ENCODE measurements around the gene RNF150.
A peak's percentile ranks its signal among the peaks of the same experiment; 100 is the strongest.
"Not testable (repeated sequence)": the region's sequence is repeated elsewhere in the genome, so short reads cannot be mapped to it uniquely, and the experiment has no call there.

The RNF150 gene

GRCh38 chr4:141133146-141133998 is at the start of gene RNF150:
RNF150 (minus strand) TSS chr4:141133469.
- Histone ChIP-seq H3K27ac (ENCODE audit: low read length) (peak within 1 kb of the TSS; percentile 50), H3K9me3 (ENCODE audit: control insufficient read depth in 1 of 2, low read length in 2 of 2) (no peaks in the 10 kb centered on the region), H3K27me3 (ENCODE audit: low read depth, low read length) (peaks cover 6% of the 10 kb centered on the region), H3K4me1 (ENCODE audit: control insufficient read depth in 1 of 2, insufficient read depth in 2 of 2, low read length in 2 of 2) (peaks cover 0 to 24% of the 10 kb centered on the region in 2 donors), H3K36me3 (ENCODE audit: control insufficient read depth in 1 of 2, insufficient read depth in 2 of 2, low read length in 2 of 2) (no peaks in the 10 kb centered on the region), H3K4me3 (ENCODE audit: low read depth in 1 of 2, low read length in 2 of 2) (peak within 1 kb of the TSS; percentile 66 to 98)

GRCh38 chr4:141180991-141181761 is 47.9 kb upstream of the RNF150 start:
- Histone ChIP-seq H3K36me3 (ENCODE audit: control insufficient read depth in 1 of 2, insufficient read depth in 2 of 2, low read length in 2 of 2) (no peaks in the 10 kb centered on the region), H3K4me1 (ENCODE audit: control insufficient read depth in 1 of 2, insufficient read depth in 2 of 2, low read length in 2 of 2) (no peaks in the 10 kb centered on the region), H3K27ac (ENCODE audit: low read length) (no peak overlapping the region), H3K4me3 (ENCODE audit: low read depth in 1 of 2, low read length in 2 of 2) (no peak overlapping the region), H3K27me3 (ENCODE audit: low read depth, low read length) (no peaks in the 10 kb centered on the region), H3K9me3 (ENCODE audit: control insufficient read depth in 1 of 2, low read length in 2 of 2) (no peaks in the 10 kb centered on the region)

GRCh38 chr4:141179474-141180373 is 46.5 kb upstream of the RNF150 start:
- Histone ChIP-seq H3K4me3 (ENCODE audit: low read depth in 1 of 2, low read length in 2 of 2) (no peak overlapping the region), H3K9me3 (ENCODE audit: control insufficient read depth in 1 of 2, low read length in 2 of 2) (no peaks in the 10 kb centered on the region), H3K4me1 (ENCODE audit: control insufficient read depth in 1 of 2, insufficient read depth in 2 of 2, low read length in 2 of 2) (no peaks in the 10 kb centered on the region), H3K36me3 (ENCODE audit: control insufficient read depth in 1 of 2, insufficient read depth in 2 of 2, low read length in 2 of 2) (no peaks in the 10 kb centered on the region), H3K27ac (ENCODE audit: low read length) (no peak overlapping the region), H3K27me3 (ENCODE audit: low read depth, low read length) (no peaks in the 10 kb centered on the region)

- Histone ChIP-seq H3K4me1 (ENCODE audit: control insufficient read depth in 1 of 2, insufficient read depth in 2 of 2, low read length in 2 of 2) (no peaks in the 10 kb centered on the region), H3K27me3 (ENCODE audit: low read depth, low read length) (no peaks in the 10 kb centered on the region), H3K9me3 (ENCODE audit: control insufficient read depth in 1 of 2, low read length in 2 of 2) (no peaks in the 10 kb centered on the region), H3K27ac (ENCODE audit: low read length) (no peak overlapping the region), H3K36me3 (ENCODE audit: control insufficient read depth in 1 of 2, insufficient read depth in 2 of 2, low read length in 2 of 2) (no peaks in the 10 kb centered on the region), H3K4me3 (ENCODE audit: low read depth in 1 of 2, low read length in 2 of 2) (no peak overlapping the region)
These were observed 43.9 kb upstream of the RNF150 start for GRCh38 chr4:141177171-141177570.

GRCh38 chr4:141174457-141174856 is 41.2 kb upstream of the RNF150 start:
- no peak overlapping the region for H3K27ac ChIP-seq (ENCODE audit: low read length)
- H3K27me3 ChIP-seq (ENCODE audit: low read depth, low read length): no peaks in the 10 kb centered on the region
- no peak overlapping the region for H3K4me3 ChIP-seq (ENCODE audit: low read depth in 1 of 2, low read length in 2 of 2)
- no peaks in the 10 kb centered on the region for H3K36me3 ChIP-seq (ENCODE audit: control insufficient read depth in 1 of 2, insufficient read depth in 2 of 2, low read length in 2 of 2)
- H3K9me3 ChIP-seq (ENCODE audit: control insufficient read depth in 1 of 2, low read length in 2 of 2): no peaks in the 10 kb centered on the region
- H3K4me1 ChIP-seq (ENCODE audit: control insufficient read depth in 1 of 2, insufficient read depth in 2 of 2, low read length in 2 of 2): no peaks in the 10 kb centered on the region

GRCh38 chr4:141170671-141171070 is 37.4 kb upstream of the RNF150 start:
- no peaks in the 10 kb centered on the region for H3K36me3 ChIP-seq (ENCODE audit: control insufficient read depth in 1 of 2, insufficient read depth in 2 of 2, low read length in 2 of 2)
- no peaks in the 10 kb centered on the region for H3K27me3 ChIP-seq (ENCODE audit: low read depth, low read length)
- no peak overlapping the region for H3K4me3 ChIP-seq (ENCODE audit: low read depth in 1 of 2, low read length in 2 of 2)

GRCh38 chr4:141169391-141169790 is 36.1 kb upstream of the RNF150 start:
- no peaks in the 10 kb centered on the region for H3K36me3 ChIP-seq (ENCODE audit: control insufficient read depth in 1 of 2, insufficient read depth in 2 of 2, low read length in 2 of 2)
- no peak overlapping the region for H3K27ac ChIP-seq (ENCODE audit: low read length)
- no peak overlapping the region for H3K4me3 ChIP-seq (ENCODE audit: low read depth in 1 of 2, low read length in 2 of 2)
- no peaks in the 10 kb centered on the region for H3K9me3 ChIP-seq (ENCODE audit: control insufficient read depth in 1 of 2, low read length in 2 of 2)
- no peaks in the 10 kb centered on the region for H3K4me1 ChIP-seq (ENCODE audit: control insufficient read depth in 1 of 2, insufficient read depth in 2 of 2, low read length in 2 of 2)
- no peaks in the 10 kb centered on the region for H3K27me3 ChIP-seq (ENCODE audit: low read depth, low read length)

More at GRCh38 chr4:141170671-141171070, 37.4 kb upstream of the RNF150 start:
- H3K27ac ChIP-seq (ENCODE audit: low read length): no peak overlapping the region
- no peaks in the 10 kb centered on the region for H3K9me3 ChIP-seq (ENCODE audit: control insufficient read depth in 1 of 2, low read length in 2 of 2)
- no peaks in the 10 kb centered on the region for H3K4me1 ChIP-seq (ENCODE audit: control insufficient read depth in 1 of 2, insufficient read depth in 2 of 2, low read length in 2 of 2)

- H3K4me1 ChIP-seq (ENCODE audit: control insufficient read depth in 1 of 2, insufficient read depth in 2 of 2, low read length in 2 of 2); H3K27ac ChIP-seq (ENCODE audit: low read length); H3K9me3 ChIP-seq (ENCODE audit: control insufficient read depth in 1 of 2, low read length in 2 of 2); H3K4me3 ChIP-seq (ENCODE audit: low read depth in 1 of 2, low read length in 2 of 2); H3K27me3 ChIP-seq (ENCODE audit: low read depth, low read length); H3K36me3 ChIP-seq (ENCODE audit: control insufficient read depth in 1 of 2, insufficient read depth in 2 of 2, low read length in 2 of 2): not testable (repeated sequence)
These were observed 31.7 kb upstream of the RNF150 start for GRCh38 chr4:141165001-141165400.

GRCh38 chr4:141159027-141159426 is 25.8 kb upstream of the RNF150 start:
- H3K27ac ChIP-seq (ENCODE audit: low read length): no peak overlapping the region
- no peaks in the 10 kb centered on the region for H3K36me3 ChIP-seq (ENCODE audit: control insufficient read depth in 1 of 2, insufficient read depth in 2 of 2, low read length in 2 of 2)
- H3K27me3 ChIP-seq (ENCODE audit: low read depth, low read length): no peaks in the 10 kb centered on the region
- H3K9me3 ChIP-seq (ENCODE audit: control insufficient read depth in 1 of 2, low read length in 2 of 2): no peaks in the 10 kb centered on the region
- H3K4me1 ChIP-seq (ENCODE audit: control insufficient read depth in 1 of 2, insufficient read depth in 2 of 2, low read length in 2 of 2): no peaks in the 10 kb centered on the region
- no peak overlapping the region for H3K4me3 ChIP-seq (ENCODE audit: low read depth in 1 of 2, low read length in 2 of 2)

- Histone ChIP-seq H3K27me3 (ENCODE audit: low read depth, low read length) (no peaks in the 10 kb centered on the region), H3K36me3 (ENCODE audit: control insufficient read depth in 1 of 2, insufficient read depth in 2 of 2, low read length in 2 of 2) (no peaks in the 10 kb centered on the region), H3K27ac (ENCODE audit: low read length) (no peak overlapping the region), H3K9me3 (ENCODE audit: control insufficient read depth in 1 of 2, low read length in 2 of 2) (no peaks in the 10 kb centered on the region), H3K4me1 (ENCODE audit: control insufficient read depth in 1 of 2, insufficient read depth in 2 of 2, low read length in 2 of 2) (no peaks in the 10 kb centered on the region), H3K4me3 (ENCODE audit: low read depth in 1 of 2, low read length in 2 of 2) (no peak overlapping the region)
These were observed 24.9 kb upstream of the RNF150 start for GRCh38 chr4:141158219-141158618.

- H3K4me1 ChIP-seq (ENCODE audit: control insufficient read depth in 1 of 2, insufficient read depth in 2 of 2, low read length in 2 of 2): no peaks in the 10 kb centered on the region
- no peaks in the 10 kb centered on the region for H3K9me3 ChIP-seq (ENCODE audit: control insufficient read depth in 1 of 2, low read length in 2 of 2)
- no peak overlapping the region for H3K27ac ChIP-seq (ENCODE audit: low read length)
- H3K27me3 ChIP-seq (ENCODE audit: low read depth, low read length): no peaks in the 10 kb centered on the region
- H3K4me3 ChIP-seq (ENCODE audit: low read depth in 1 of 2, low read length in 2 of 2): no peak overlapping the region
- no peaks in the 10 kb centered on the region for H3K36me3 ChIP-seq (ENCODE audit: control insufficient read depth in 1 of 2, insufficient read depth in 2 of 2, low read length in 2 of 2)
These were observed 22.3 kb upstream of the RNF150 start for GRCh38 chr4:141155586-141155985.
